Central memory CD8-positive, alpha-beta T cell (primary cell): ENCODE data around the gene FBXL2.

Experiments used
- ATAC-seq: fragments of 150-1000 bp; cut with Tn5 transposase; replicated peaks from 2 replicates; pipeline ENCODE4 v1.10.0; 2022; ENCODE audit warnings: mild to moderate bottlenecking, moderate FRiP score, moderate number of reproducible peaks; ENCODE audit not compliant: poor library complexity, severe bottlenecking; ENCODE audit errors: extremely low read depth
- DNase-seq, 2 donors: peaks; one replicate each; pipeline ENCODE4 v3.0.0; 2021; ENCODE audit warnings: low spot score in 2 of 2
- H3K27ac Mint-ChIP-seq: one replicate; pipeline ENCODE4 v1.8.0; 2022; ENCODE audit warnings: low read depth, mild to moderate bottlenecking, moderate library complexity, mixed read lengths
- H3K27me3 Mint-ChIP-seq: one replicate; pipeline ENCODE4 v1.8.0; 2022; ENCODE audit warnings: mixed read lengths
- H3K36me3 Mint-ChIP-seq: one replicate; pipeline ENCODE4 v1.8.0; 2022; ENCODE audit warnings: mild to moderate bottlenecking, moderate library complexity, mixed read lengths; ENCODE audit not compliant: insufficient read depth
- H3K4me1 Mint-ChIP-seq: one replicate; pipeline ENCODE4 v1.8.0; 2022; ENCODE audit warnings: mixed read lengths
- H3K4me3 Mint-ChIP-seq: one replicate; pipeline ENCODE4 v1.8.0; 2022; ENCODE audit warnings: mild to moderate bottlenecking, moderate library complexity, mixed read lengths
- H3K9me3 Mint-ChIP-seq: one replicate; pipeline ENCODE4 v1.8.0; 2022; ENCODE audit warnings: mixed read lengths

FBXL2 gene

GRCh38 chr3:33269385-33269784 lies 7.9 kb upstream of the FBXL2 start:
- no peak for ATAC-seq
- Mint-ChIP-seq H3K4me3 (no peak overlapping the region), H3K9me3 (peaks cover 6% of the 10 kb centered on the region), H3K36me3 (no peaks in the 10 kb centered on the region), H3K27me3 (peaks cover 60% of the 10 kb centered on the region), H3K27ac (no peak overlapping the region), H3K4me1 (no peaks in the 10 kb centered on the region)
- no peak for DNase-seq

GRCh38 chr3:33271324-33271723 lies 5.9 kb upstream of the FBXL2 start:
- Mint-ChIP-seq H3K27me3 (peaks cover 60% of the 10 kb centered on the region), H3K4me3 (no peak overlapping the region), H3K27ac (no peak overlapping the region), H3K36me3 (no peaks in the 10 kb centered on the region), H3K4me1 (no peaks in the 10 kb centered on the region), H3K9me3 (no peaks in the 10 kb centered on the region)
- no peak for ATAC-seq
- no peak for DNase-seq

DNA sequence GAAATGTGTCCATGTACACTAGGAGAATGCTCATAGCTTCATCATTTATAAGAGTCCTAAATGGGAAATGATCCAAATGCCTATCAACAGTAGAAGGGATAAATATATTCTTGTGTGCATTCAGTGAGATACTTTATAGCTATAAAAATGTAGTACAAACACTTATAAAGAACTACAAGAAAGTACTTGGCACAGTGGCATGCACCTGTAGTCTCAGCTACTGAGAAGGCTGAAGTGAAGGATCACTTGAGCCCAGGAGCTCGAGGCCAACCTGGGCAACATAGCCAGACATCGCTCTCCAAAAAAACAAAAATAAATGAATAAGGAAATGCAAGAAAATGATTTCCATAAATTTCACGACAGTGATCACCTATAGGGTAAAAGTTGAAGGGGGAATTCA lies 3.6 kb upstream of the FBXL2 start:
- Mint-ChIP-seq H3K27ac (no peak overlapping the region), H3K4me3 (no peak overlapping the region), H3K27me3 (peaks cover 73% of the 10 kb centered on the region), H3K4me1 (no peaks in the 10 kb centered on the region), H3K9me3 (no peaks in the 10 kb centered on the region), H3K36me3 (no peaks in the 10 kb centered on the region)
- DNase-seq (no peak), ATAC-seq (no peak)

GRCh38 chr3:33278163-33278562 lies 921 bp downstream of the FBXL2 start:
- Mint-ChIP-seq H3K9me3 (no peaks in the 10 kb centered on the region), H3K36me3 (no peaks in the 10 kb centered on the region), H3K27ac (no peak overlapping the region), H3K4me3 (no peak overlapping the region), H3K27me3 (peaks cover 80% of the 10 kb centered on the region), H3K4me1 (no peaks in the 10 kb centered on the region)
- ATAC-seq (no peak), DNase-seq (no peak)

GRCh38 chr3:33287672-33288282 lies 10.5 kb downstream of the FBXL2 start:
- no peak overlapping the region for H3K27ac Mint-ChIP-seq
- no peaks in the 10 kb centered on the region for H3K36me3 Mint-ChIP-seq
- ATAC-seq (no peak), DNase-seq (no peak)
- no peaks in the 10 kb centered on the region for H3K4me1 Mint-ChIP-seq
- H3K4me3 Mint-ChIP-seq = no peak overlapping the region
- H3K9me3 Mint-ChIP-seq = peaks cover 24% of the 10 kb centered on the region
- H3K27me3 Mint-ChIP-seq = peaks cover 62% of the 10 kb centered on the region

GRCh38 chr3:33299395-33300081 lies 22.3 kb downstream of the FBXL2 start:
- H3K4me1 Mint-ChIP-seq = no peaks in the 10 kb centered on the region
- H3K27me3 Mint-ChIP-seq = peaks cover 24% of the 10 kb centered on the region
- no peak overlapping the region for H3K27ac Mint-ChIP-seq
- no peaks in the 10 kb centered on the region for H3K36me3 Mint-ChIP-seq
- no peak for DNase-seq
- ATAC-seq = no peak
- no peaks in the 10 kb centered on the region for H3K9me3 Mint-ChIP-seq
- H3K4me3 Mint-ChIP-seq = no peak overlapping the region

DNA sequence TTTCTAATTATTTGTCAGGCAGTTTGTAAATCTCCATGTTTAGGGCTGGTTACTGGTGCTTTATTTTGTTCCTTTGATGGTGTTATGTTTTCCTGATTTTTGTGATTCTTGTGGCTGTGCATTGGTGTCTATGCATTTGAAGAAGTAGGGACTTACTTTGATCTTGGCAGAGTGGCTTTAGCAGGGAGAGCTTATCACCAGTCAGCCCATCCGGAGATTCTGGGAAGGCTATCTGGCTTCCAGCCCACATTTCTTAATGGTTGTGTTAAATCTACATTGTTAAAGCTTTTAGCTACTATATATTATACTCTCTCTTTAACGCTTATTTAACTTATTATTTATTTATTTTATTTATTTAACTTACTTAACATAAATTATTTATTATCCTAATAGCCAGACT lies 35.1 kb downstream of the FBXL2 start:
- peaks cover 48% of the 10 kb centered on the region for H3K27me3 Mint-ChIP-seq
- no peak overlapping the region for H3K27ac Mint-ChIP-seq
- no peaks in the 10 kb centered on the region for H3K9me3 Mint-ChIP-seq
- DNase-seq (no peak), ATAC-seq (no peak)
- H3K4me3 Mint-ChIP-seq = no peak overlapping the region
- no peaks in the 10 kb centered on the region for H3K4me1 Mint-ChIP-seq
- no peaks in the 10 kb centered on the region for H3K36me3 Mint-ChIP-seq

DNA sequence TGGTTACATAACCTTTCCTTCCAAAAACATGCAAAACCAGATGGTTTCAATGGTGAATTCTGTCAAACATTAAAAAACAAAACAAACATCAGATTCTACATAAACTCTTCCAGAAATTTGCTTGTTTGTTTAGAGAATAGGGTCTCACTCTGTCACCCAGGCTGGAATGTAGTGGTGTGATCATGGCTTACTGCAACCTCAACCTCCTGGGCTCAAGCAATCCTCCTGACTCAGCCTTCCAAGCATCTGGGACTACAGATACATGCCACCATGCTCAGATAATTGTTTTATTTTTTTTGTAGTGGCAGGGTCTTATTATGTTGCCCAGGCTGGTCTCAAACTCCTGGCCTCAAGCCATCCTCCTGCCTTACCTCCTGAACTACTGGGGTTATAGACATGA lies 36.1 kb downstream of the FBXL2 start:
- DNase-seq (no peak), ATAC-seq (no peak)
- Mint-ChIP-seq H3K27me3 (peaks cover 52% of the 10 kb centered on the region), H3K9me3 (no peaks in the 10 kb centered on the region), H3K4me1 (no peaks in the 10 kb centered on the region), H3K36me3 (no peaks in the 10 kb centered on the region), H3K27ac (no peak overlapping the region), H3K4me3 (no peak overlapping the region)

- Mint-ChIP-seq H3K9me3 (no peaks in the 10 kb centered on the region), H3K27ac (no peak overlapping the region), H3K36me3 (no peaks in the 10 kb centered on the region), H3K27me3 (peaks cover 43% of the 10 kb centered on the region), H3K4me1 (no peaks in the 10 kb centered on the region), H3K4me3 (no peak overlapping the region)
- no peak for ATAC-seq
- no peak for DNase-seq
Measured at GRCh38 chr3:33314993-33315392, 37.8 kb downstream of the FBXL2 start.

GRCh38 chr3:33315826-33316225 lies 38.6 kb downstream of the FBXL2 start:
- Mint-ChIP-seq H3K36me3 (no peaks in the 10 kb centered on the region), H3K4me1 (no peaks in the 10 kb centered on the region), H3K27me3 (peaks cover 49% of the 10 kb centered on the region), H3K27ac (no peak overlapping the region), H3K9me3 (no peaks in the 10 kb centered on the region), H3K4me3 (no peak overlapping the region)
- DNase-seq (no peak), ATAC-seq (no peak)

- H3K27me3 Mint-ChIP-seq = peaks cover 50% of the 10 kb centered on the region
- H3K4me3 Mint-ChIP-seq = no peak overlapping the region
- H3K36me3 Mint-ChIP-seq = no peaks in the 10 kb centered on the region
- H3K27ac Mint-ChIP-seq = no peak overlapping the region
- DNase-seq (no peak), ATAC-seq (no peak)
- no peaks in the 10 kb centered on the region for H3K4me1 Mint-ChIP-seq
- no peaks in the 10 kb centered on the region for H3K9me3 Mint-ChIP-seq
Measured at GRCh38 chr3:33317963-33318709, 40.9 kb downstream of the FBXL2 start.

DNA sequence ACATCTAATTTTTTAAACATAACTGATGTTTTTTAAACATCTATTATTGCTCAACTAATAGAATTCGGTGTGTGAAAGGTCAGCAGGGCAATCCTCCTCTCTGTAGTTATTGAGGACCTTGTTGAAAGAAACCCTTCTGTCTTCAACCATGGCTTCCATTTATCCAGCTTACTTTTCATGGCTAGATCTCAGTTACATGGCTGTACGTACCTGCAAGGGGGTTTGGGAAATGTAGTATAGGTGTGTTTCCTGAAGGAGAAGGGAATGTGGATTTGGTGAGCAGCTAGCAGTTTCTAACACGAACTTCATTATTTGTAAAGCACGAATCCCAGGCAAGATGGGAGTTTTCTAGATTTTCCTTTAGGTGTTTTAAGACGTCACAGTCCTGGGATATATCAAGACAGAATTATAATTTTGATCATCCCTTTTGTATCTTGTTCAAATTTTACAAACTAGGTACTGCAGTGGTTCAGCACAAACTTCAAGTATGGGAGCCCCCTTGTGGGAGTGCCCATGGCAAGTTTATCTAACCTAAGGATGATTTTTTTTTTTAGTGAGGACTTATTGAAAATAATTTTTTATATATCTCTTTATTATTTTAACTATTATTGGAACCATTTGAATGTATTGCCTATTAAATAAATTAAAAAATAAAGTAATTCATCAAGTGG lies 41.6 kb downstream of the FBXL2 start:
- DNase-seq (no peak), ATAC-seq (no peak)
- Mint-ChIP-seq H3K27me3 (peaks cover 57% of the 10 kb centered on the region), H3K27ac (no peak overlapping the region), H3K9me3 (no peaks in the 10 kb centered on the region), H3K36me3 (no peaks in the 10 kb centered on the region), H3K4me1 (no peaks in the 10 kb centered on the region), H3K4me3 (no peak overlapping the region)
